Duodenal mucosa (tissue), 2 donors: ENCODE measurements around the gene COQ8B.

ENCODE experiments used
- H3K27ac ChIP-seq: one replicate; pipeline ENCODE4 v1.7.0; 2013; ENCODE audit warnings: low read depth, low read length
- H3K27me3 ChIP-seq, 2 donors: one replicate each; pipeline ENCODE4 v1.7.0; 2013; ENCODE audit warnings: low read length in 2 of 2, control low read depth in 1 of 2; ENCODE audit not compliant: insufficient read depth in 2 of 2, control insufficient read depth in 1 of 2
- H3K36me3 ChIP-seq, 2 donors: one replicate each; pipeline ENCODE4 v1.7.0; 2013; ENCODE audit warnings: low read length in 2 of 2, control low read depth in 1 of 2; ENCODE audit not compliant: insufficient read depth in 2 of 2, control insufficient read depth in 1 of 2
- H3K4me1 ChIP-seq, 2 donors: one replicate each; pipeline ENCODE4 v1.7.0; 2013; ENCODE audit warnings: low read length in 2 of 2, control low read depth in 1 of 2; ENCODE audit not compliant: insufficient read depth in 2 of 2, control insufficient read depth in 1 of 2
- H3K4me3 ChIP-seq, 2 donors: one replicate each; pipeline ENCODE4 v1.7.0; 2013; ENCODE audit warnings: low read length in 2 of 2, low read depth in 1 of 2
- H3K9ac ChIP-seq, 2 donors: one replicate each; pipeline ENCODE4 v1.7.0; 2013; ENCODE audit warnings: low read length in 2 of 2, low read depth in 1 of 2
- H3K9me3 ChIP-seq, 2 donors: one replicate each; pipeline ENCODE4 v1.7.0; 2013; ENCODE audit warnings: low read length in 2 of 2, control low read depth in 1 of 2; ENCODE audit not compliant: control insufficient read depth in 1 of 2

The COQ8B gene

GRCh38 chr19:40754611-40755247 lies 38.0 kb upstream of the COQ8B start:
- Histone ChIP-seq H3K9me3 (no peaks in the 10 kb centered on the region), H3K9ac (peak overlapping the region; percentile 67 to 80), H3K27me3 (no peaks in the 10 kb centered on the region), H3K36me3 (peaks cover 12 to 41% of the 10 kb centered on the region in 2 donors), H3K4me3 (peak overlapping the region; percentile 46 to 67), H3K27ac (peak overlapping the region; percentile 84), H3K4me1 (peaks cover 20 to 47% of the 10 kb centered on the region in 2 donors)

- peak overlapping the region; percentile 73 to 81 for H3K4me3 ChIP-seq
- peaks cover 27 to 51% of the 10 kb centered on the region in 2 donors for H3K4me1 ChIP-seq
- H3K9me3 ChIP-seq: no peaks in the 10 kb centered on the region
- H3K9ac ChIP-seq: peak overlapping the region; percentile 82
- no peaks in the 10 kb centered on the region for H3K27me3 ChIP-seq
- H3K36me3 ChIP-seq: peaks cover 0 to 20% of the 10 kb centered on the region in 2 donors
- peak overlapping the region; percentile 86 for H3K27ac ChIP-seq
Measured at GRCh38 chr19:40752257-40752781, 35.6 kb upstream of the COQ8B start.

- peak within 1 kb of the TSS; percentile 82 for H3K9ac ChIP-seq
- peak within 1 kb of the TSS; percentile 86 for H3K27ac ChIP-seq
- H3K4me3 ChIP-seq: peak within 1 kb of the TSS; percentile 75 to 81
- H3K4me1 ChIP-seq: peaks cover 27 to 41% of the 10 kb centered on the region in 2 donors
- H3K9me3 ChIP-seq: no peaks in the 10 kb centered on the region
- peaks cover 0 to 7% of the 10 kb centered on the region in 2 donors for H3K36me3 ChIP-seq
- H3K27me3 ChIP-seq: no peaks in the 10 kb centered on the region
Measured at GRCh38 chr19:40750874-40751537, 34.3 kb upstream of the COQ8B start, which contains the start of gene SNRPA. SNRPA (plus strand) TSS chr19:40751203; CDS start chr19:40751409, 206 bp downstream.

- H3K4me1 ChIP-seq: peaks cover 22 to 34% of the 10 kb centered on the region in 2 donors
Measured at GRCh38 chr19:40750058-40750873, 33.6 kb upstream of the COQ8B start, which contains the start of gene ACTMAP. ACTMAP (minus strand) TSS chr19:40750477; CDS start chr19:40749803, 674 bp downstream.

GRCh38 chr19:40747536-40747935 lies 30.9 kb upstream of the COQ8B start:
- H3K36me3 ChIP-seq: no peaks in the 10 kb centered on the region
- H3K4me3 ChIP-seq: no peak overlapping the region
- no peak overlapping the region for H3K9ac ChIP-seq
- no peaks in the 10 kb centered on the region for H3K27me3 ChIP-seq
- no peaks in the 10 kb centered on the region for H3K9me3 ChIP-seq
- no peak overlapping the region for H3K27ac ChIP-seq
- H3K4me1 ChIP-seq: peaks cover 9 to 14% of the 10 kb centered on the region in 2 donors

More at GRCh38 chr19:40750058-40750873, 33.6 kb upstream of the COQ8B start, which contains the start of gene ACTMAP:
- no peaks in the 10 kb centered on the region for H3K27me3 ChIP-seq
- peak within 1 kb of the TSS; percentile 86 for H3K27ac ChIP-seq
- H3K4me3 ChIP-seq: peak within 1 kb of the TSS; percentile 75 to 81
- H3K9ac ChIP-seq: peak within 1 kb of the TSS; percentile 82
- no peaks in the 10 kb centered on the region for H3K9me3 ChIP-seq
- no peaks in the 10 kb centered on the region for H3K36me3 ChIP-seq

GRCh38 chr19:40745402-40745780 lies 28.7 kb upstream of the COQ8B start:
- Histone ChIP-seq H3K4me3 (no peak overlapping the region), H3K9ac (no peak overlapping the region), H3K9me3 (no peaks in the 10 kb centered on the region), H3K36me3 (peaks cover 3 to 6% of the 10 kb centered on the region in 2 donors), H3K27ac (no peak overlapping the region), H3K27me3 (no peaks in the 10 kb centered on the region), H3K4me1 (peaks cover 9 to 17% of the 10 kb centered on the region in 2 donors)

- no peak overlapping the region for H3K27ac ChIP-seq
- peaks cover 9 to 11% of the 10 kb centered on the region in 2 donors for H3K36me3 ChIP-seq
- peaks cover 5 to 15% of the 10 kb centered on the region in 2 donors for H3K4me1 ChIP-seq
- H3K9me3 ChIP-seq: no peaks in the 10 kb centered on the region
- no peak overlapping the region for H3K4me3 ChIP-seq
- H3K9ac ChIP-seq: no peak overlapping the region
- H3K27me3 ChIP-seq: no peaks in the 10 kb centered on the region
Measured at GRCh38 chr19:40744554-40745401, 28.1 kb upstream of the COQ8B start.

GRCh38 chr19:40743926-40744325 lies 27.2 kb upstream of the COQ8B start:
- Histone ChIP-seq H3K9me3 (no peaks in the 10 kb centered on the region), H3K27ac (no peak overlapping the region), H3K27me3 (no peaks in the 10 kb centered on the region), H3K9ac (no peak overlapping the region), H3K4me3 (no peak overlapping the region), H3K4me1 (peaks cover 0 to 8% of the 10 kb centered on the region in 2 donors), H3K36me3 (peaks cover 13 to 19% of the 10 kb centered on the region in 2 donors)

- Histone ChIP-seq H3K4me1 (peaks cover 5 to 8% of the 10 kb centered on the region in 2 donors), H3K36me3 (peaks cover 16 to 24% of the 10 kb centered on the region in 2 donors), H3K9ac (no peak overlapping the region), H3K27ac (no peak overlapping the region), H3K27me3 (no peaks in the 10 kb centered on the region), H3K9me3 (no peaks in the 10 kb centered on the region), H3K4me3 (no peak overlapping the region)
Measured at GRCh38 chr19:40742886-40743285, 26.2 kb upstream of the COQ8B start.
